ENCODE results near the gene EFNB2.

Gene EFNB2

GRCh38 chr13:106541826-106542225 lies 6.4 kb upstream of the EFNB2 start:
- TF ChIP-seq, protein P1, sequence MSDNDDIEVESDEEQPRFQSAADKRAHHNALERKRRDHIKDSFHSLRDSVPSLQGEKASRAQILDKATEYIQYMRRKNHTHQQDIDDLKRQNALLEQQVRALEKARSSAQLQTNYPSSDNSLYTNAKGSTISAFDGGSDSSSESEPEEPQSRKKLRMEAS (IDR thresholded peaks at IDR 0.05), result no peak
- TF ChIP-seq CREB1 (IDR thresholded peaks at IDR 0.05; ENCODE audit: low read depth) (no peak), TEAD4 (IDR thresholded peaks at IDR 0.05) (no peak), TAF1 (IDR thresholded peaks at IDR 0.05; ENCODE audit: low read depth) (no peak), USF1 (IDR thresholded peaks at IDR 0.05) (no peak), CEBPB (IDR thresholded peaks at IDR 0.05) (no peak), TCF12 (IDR thresholded peaks at IDR 0.05; ENCODE audit: low read depth) (no peak)

GRCh38 chr13:106540613-106541012 lies 5.2 kb upstream of the EFNB2 start:
- no peak for TF ChIP-seq ZBTB7A (IDR thresholded peaks at IDR 0.05; ENCODE audit: low read depth)

DNA sequence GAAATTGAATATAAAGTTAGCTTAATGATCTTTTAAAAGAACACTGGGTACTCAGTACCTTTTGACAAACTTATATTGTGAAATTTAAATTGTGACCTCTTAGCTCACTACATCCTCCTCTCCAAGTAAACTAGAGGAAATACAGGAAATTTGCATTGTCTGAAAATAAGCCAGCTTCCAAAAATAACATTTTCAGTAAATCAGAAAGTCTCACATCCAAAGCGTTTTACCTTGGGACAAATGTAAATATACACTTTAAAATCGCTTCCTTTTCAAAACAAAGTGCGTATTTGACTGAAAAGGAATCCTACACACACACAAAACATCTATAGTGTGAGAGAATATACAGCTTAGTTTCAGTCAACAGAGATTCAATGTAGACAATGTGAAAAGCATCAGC lies 2.1 kb upstream of the EFNB2 start:
- TF ChIP-seq YY1 (IDR thresholded peaks at IDR 0.05; ENCODE audit: low read depth) (no peak), CREB1 (IDR thresholded peaks at IDR 0.05; ENCODE audit: low read depth) (no peak), TEAD4 (IDR thresholded peaks at IDR 0.05) (no peak), TCF12 (IDR thresholded peaks at IDR 0.05; ENCODE audit: low read depth) (no peak)
- TF ChIP-seq, protein P1 (IDR thresholded peaks at IDR 0.05), result no peak

- TF ChIP-seq FOXM1 (IDR thresholded peaks at IDR 0.05; ENCODE audit: borderline replicate concordance, low read depth) (no peak), RAD21 (IDR thresholded peaks at IDR 0.05; ENCODE audit: low read depth) (peak; percentile 87), TAF1 (IDR thresholded peaks at IDR 0.05; ENCODE audit: low read depth) (no peak), TEAD4 (IDR thresholded peaks at IDR 0.05) (no peak), TCF12 (IDR thresholded peaks at IDR 0.05; ENCODE audit: low read depth) (no peak)
- TF ChIP-seq, protein P1 (IDR thresholded peaks at IDR 0.05), result peak; percentile 27; the same call in 1 of the 2 replicates
These were observed 977 bp upstream of the EFNB2 start for GRCh38 chr13:106536244-106537034.

- TF ChIP-seq USF1 (IDR thresholded peaks at IDR 0.05), result no peak
- TF ChIP-seq, protein P2, sequence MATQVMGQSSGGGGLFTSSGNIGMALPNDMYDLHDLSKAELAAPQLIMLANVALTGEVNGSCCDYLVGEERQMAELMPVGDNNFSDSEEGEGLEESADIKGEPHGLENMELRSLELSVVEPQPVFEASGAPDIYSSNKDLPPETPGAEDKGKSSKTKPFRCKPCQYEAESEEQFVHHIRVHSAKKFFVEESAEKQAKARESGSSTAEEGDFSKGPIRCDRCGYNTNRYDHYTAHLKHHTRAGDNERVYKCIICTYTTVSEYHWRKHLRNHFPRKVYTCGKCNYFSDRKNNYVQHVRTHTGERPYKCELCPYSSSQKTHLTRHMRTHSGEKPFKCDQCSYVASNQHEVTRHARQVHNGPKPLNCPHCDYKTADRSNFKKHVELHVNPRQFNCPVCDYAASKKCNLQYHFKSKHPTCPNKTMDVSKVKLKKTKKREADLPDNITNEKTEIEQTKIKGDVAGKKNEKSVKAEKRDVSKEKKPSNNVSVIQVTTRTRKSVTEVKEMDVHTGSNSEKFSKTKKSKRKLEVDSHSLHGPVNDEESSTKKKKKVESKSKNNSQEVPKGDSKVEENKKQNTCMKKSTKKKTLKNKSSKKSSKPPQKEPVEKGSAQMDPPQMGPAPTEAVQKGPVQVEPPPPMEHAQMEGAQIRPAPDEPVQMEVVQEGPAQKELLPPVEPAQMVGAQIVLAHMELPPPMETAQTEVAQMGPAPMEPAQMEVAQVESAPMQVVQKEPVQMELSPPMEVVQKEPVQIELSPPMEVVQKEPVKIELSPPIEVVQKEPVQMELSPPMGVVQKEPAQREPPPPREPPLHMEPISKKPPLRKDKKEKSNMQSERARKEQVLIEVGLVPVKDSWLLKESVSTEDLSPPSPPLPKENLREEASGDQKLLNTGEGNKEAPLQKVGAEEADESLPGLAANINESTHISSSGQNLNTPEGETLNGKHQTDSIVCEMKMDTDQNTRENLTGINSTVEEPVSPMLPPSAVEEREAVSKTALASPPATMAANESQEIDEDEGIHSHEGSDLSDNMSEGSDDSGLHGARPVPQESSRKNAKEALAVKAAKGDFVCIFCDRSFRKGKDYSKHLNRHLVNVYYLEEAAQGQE (IDR thresholded peaks at IDR 0.05; ENCODE audit: low read depth), result no peak
- no peak for TF ChIP-seq EP300 (IDR thresholded peaks at IDR 0.05; ENCODE audit: borderline replicate concordance)
- TF ChIP-seq RAD21 (IDR thresholded peaks at IDR 0.05; ENCODE audit: low read depth), result no peak
- TF ChIP-seq TEAD4 (IDR thresholded peaks at IDR 0.05), result no peak
- no peak for TF ChIP-seq YY1 (IDR thresholded peaks at IDR 0.05; ENCODE audit: low read depth)
- TF ChIP-seq, protein P1 (IDR thresholded peaks at IDR 0.05), result no peak
These were observed 567 bp downstream of the EFNB2 start for GRCh38 chr13:106534639-106535551.

GRCh38 chr13:106533943-106534638 lies 1.4 kb downstream of the EFNB2 start:
- TF ChIP-seq TCF12 (IDR thresholded peaks at IDR 0.05; ENCODE audit: low read depth) (no peak), TEAD4 (IDR thresholded peaks at IDR 0.05) (no peak), TAF1 (IDR thresholded peaks at IDR 0.05; ENCODE audit: low read depth) (no peak), EP300 (IDR thresholded peaks at IDR 0.05; ENCODE audit: borderline replicate concordance) (no peak), FOXM1 (IDR thresholded peaks at IDR 0.05; ENCODE audit: borderline replicate concordance, low read depth) (no peak), EGR1 (IDR thresholded peaks at IDR 0.05) (no peak), USF1 (IDR thresholded peaks at IDR 0.05) (no peak), YY1 (IDR thresholded peaks at IDR 0.05; ENCODE audit: low read depth) (no peak), CREB1 (IDR thresholded peaks at IDR 0.05; ENCODE audit: low read depth) (no peak), RAD21 (IDR thresholded peaks at IDR 0.05; ENCODE audit: low read depth) (no peak)
- TF ChIP-seq, protein P2 (IDR thresholded peaks at IDR 0.05; ENCODE audit: low read depth), result no peak
